Measurements from ENCODE around the gene ATP6V1A. TPM values are rescaled to one million over a fixed set of nuclear protein-coding genes. Genes with fewer than 3 reads are reported as not detected.

Gene ATP6V1A
- total and polyA plus RNA-seq, 4 experiments from 2014 or later = 22.7 to 26.6 (median 25.1) TPM

- H3K27me3 Mint-ChIP-seq = peaks cover 0 to 4% of the 10 kb centered on the region in 2 donors
- ChIA-PET CTCF (ENCODE audit: partially characterized antibody) (interaction anchor here (2.1 kb wide), 1 partner anchor 21 kb away, joined by 4 read pairs; no protein-coding TSS in a partner anchor), POLR2A (ENCODE audit: partially characterized antibody) (interaction anchor here (0.7 kb wide), 1 partner anchor 31 kb away, joined by 3 read pairs; no protein-coding TSS in a partner anchor)
- Histone ChIP-seq H3K36me3 (ENCODE audit: insufficient read depth, low read length) (no peaks in the 10 kb centered on the region), H3K9me3 (ENCODE audit: control insufficient read depth in 1 of 2, low read length in 2 of 2) (no peaks in the 10 kb centered on the region), H3K27ac (ENCODE audit: low read depth, low read length) (no peak overlapping the region), H3K4me3 (ENCODE audit: low read length in 2 of 2) (no peak overlapping the region), H3K4me1 (ENCODE audit: insufficient read depth, low read length) (no peaks in the 10 kb centered on the region), H3K27me3 (ENCODE audit: insufficient read depth, low read length) (no peaks in the 10 kb centered on the region)
- H3K27ac Mint-ChIP-seq = no peak overlapping the region
- no peaks in the 10 kb centered on the region for H3K9me3 Mint-ChIP-seq
- H3K4me1 Mint-ChIP-seq = no peaks in the 10 kb centered on the region
- no peak for DNase-seq
- H3K36me3 Mint-ChIP-seq = peaks cover 15 to 17% of the 10 kb centered on the region in 2 donors
- intact Hi-C loops (cut with micrococcal nuclease) = no loop called here
- H3K4me3 Mint-ChIP-seq = no peak overlapping the region
These were observed 32.1 kb upstream of the ATP6V1A start for GRCh38 chr3:113714702-113715101.

- Histone ChIP-seq H3K4me1 (ENCODE audit: insufficient read depth, low read length) (no peaks in the 10 kb centered on the region), H3K27me3 (ENCODE audit: insufficient read depth, low read length) (no peaks in the 10 kb centered on the region), H3K27ac (ENCODE audit: low read depth, low read length) (no peak overlapping the region), H3K4me3 (ENCODE audit: low read length in 2 of 2) (no peak overlapping the region), H3K9me3 (ENCODE audit: control insufficient read depth in 1 of 2, low read length in 2 of 2) (no peaks in the 10 kb centered on the region), H3K36me3 (ENCODE audit: insufficient read depth, low read length) (peaks cover 16% of the 10 kb centered on the region)
- Mint-ChIP-seq H3K4me1 (peaks cover 0 to 2% (median 0%) of the 10 kb centered on the region in 4 donors), H3K27ac (no peak overlapping the region), H3K9me3 (no peaks in the 10 kb centered on the region), H3K4me3 (no peak overlapping the region), H3K27me3 (peaks cover 0 to 2% of the 10 kb centered on the region in 2 donors), H3K36me3 (peaks cover 36 to 39% of the 10 kb centered on the region in 2 donors)
- ChIA-PET POLR2A (ENCODE audit: partially characterized antibody) (no interaction called here), CTCF (ENCODE audit: partially characterized antibody) (no interaction called here)
- intact Hi-C loops (cut with micrococcal nuclease) = no loop called here
- no peak for DNase-seq
These were observed 29.5 kb upstream of the ATP6V1A start for GRCh38 chr3:113717308-113717707.

- H3K9me3 Mint-ChIP-seq = no peaks in the 10 kb centered on the region
- CTCF ChIA-PET (ENCODE audit: partially characterized antibody) = no interaction called here
- intact Hi-C loops (cut with micrococcal nuclease) = no loop called here
- Histone ChIP-seq H3K27ac (ENCODE audit: low read depth, low read length) (no peak overlapping the region), H3K4me3 (ENCODE audit: low read length in 2 of 2) (no peak overlapping the region), H3K27me3 (ENCODE audit: insufficient read depth, low read length) (no peaks in the 10 kb centered on the region), H3K9me3 (ENCODE audit: control insufficient read depth in 1 of 2, low read length in 2 of 2) (no peaks in the 10 kb centered on the region), H3K36me3 (ENCODE audit: insufficient read depth, low read length) (peaks cover 18% of the 10 kb centered on the region), H3K4me1 (ENCODE audit: insufficient read depth, low read length) (no peaks in the 10 kb centered on the region)
- POLR2A ChIA-PET (ENCODE audit: partially characterized antibody) = no interaction called here
- peaks cover 41 to 44% of the 10 kb centered on the region in 2 donors for H3K36me3 Mint-ChIP-seq
- no peak overlapping the region for H3K4me3 Mint-ChIP-seq
- no peak for DNase-seq
- H3K27ac Mint-ChIP-seq = peak overlapping the region in 2 of 7 donors; percentile 17 to 31
- peaks cover 0 to 2% of the 10 kb centered on the region in 2 donors for H3K27me3 Mint-ChIP-seq
- peaks cover 0 to 2% (median 0%) of the 10 kb centered on the region in 4 donors for H3K4me1 Mint-ChIP-seq
These were observed 29.0 kb upstream of the ATP6V1A start for GRCh38 chr3:113717818-113718217.

GRCh38 chr3:113719294-113719693 is 27.5 kb upstream of the ATP6V1A start:
- ChIA-PET POLR2A (ENCODE audit: partially characterized antibody) (interaction anchor here (1.4 kb wide), 1 partner anchor 25 kb away, joined by 3 read pairs; no protein-coding TSS in a partner anchor), CTCF (ENCODE audit: partially characterized antibody) (interaction anchor here (1.1 kb wide), 1 partner anchor 10 kb away, joined by 3 read pairs; no protein-coding TSS in a partner anchor)

GRCh38 chr3:113719758-113720157 is 27.1 kb upstream of the ATP6V1A start:
- H3K36me3 Mint-ChIP-seq = peaks cover 50 to 60% of the 10 kb centered on the region in 2 donors
- no peak overlapping the region for H3K4me3 Mint-ChIP-seq
- peaks cover 0 to 5% (median 2%) of the 10 kb centered on the region in 4 donors for H3K4me1 Mint-ChIP-seq
- no peak for DNase-seq
- H3K27me3 ChIP-seq (ENCODE audit: insufficient read depth, low read length) = no peaks in the 10 kb centered on the region
- H3K27ac Mint-ChIP-seq = no peak overlapping the region
- H3K4me3 ChIP-seq (ENCODE audit: low read length in 2 of 2) = no peak overlapping the region
- no peaks in the 10 kb centered on the region for H3K9me3 ChIP-seq (ENCODE audit: control insufficient read depth in 1 of 2, low read length in 2 of 2)
- H3K27ac ChIP-seq (ENCODE audit: low read depth, low read length) = no peak overlapping the region
- intact Hi-C loops (cut with micrococcal nuclease) = no loop called here
- no peaks in the 10 kb centered on the region for H3K4me1 ChIP-seq (ENCODE audit: insufficient read depth, low read length)
- H3K9me3 Mint-ChIP-seq = no peaks in the 10 kb centered on the region
- peaks cover 28% of the 10 kb centered on the region for H3K36me3 ChIP-seq (ENCODE audit: insufficient read depth, low read length)
- H3K27me3 Mint-ChIP-seq = peaks cover 0 to under 1% of the 10 kb centered on the region in 2 donors
- CTCF ChIA-PET (ENCODE audit: partially characterized antibody) = interaction anchor here (1.1 kb wide), 1 partner anchor 9 kb away, joined by 3 read pairs; no protein-coding TSS in a partner anchor
- POLR2A ChIA-PET (ENCODE audit: partially characterized antibody) = interaction anchor here (1.4 kb wide), 1 partner anchor 25 kb away, joined by 3 read pairs; no protein-coding TSS in a partner anchor

More at GRCh38 chr3:113719294-113719693, 27.5 kb upstream of the ATP6V1A start:
- no peaks in the 10 kb centered on the region for H3K27me3 ChIP-seq (ENCODE audit: insufficient read depth, low read length)
- Mint-ChIP-seq H3K4me1 (peaks cover 0 to 4% (median 0%) of the 10 kb centered on the region in 4 donors), H3K9me3 (no peaks in the 10 kb centered on the region), H3K36me3 (peaks cover 50 to 58% of the 10 kb centered on the region in 2 donors), H3K4me3 (no peak overlapping the region), H3K27me3 (peaks cover 0 to 2% of the 10 kb centered on the region in 2 donors), H3K27ac (peak overlapping the region in 1 of 7 donors; percentile 11)
- no peak overlapping the region for H3K4me3 ChIP-seq (ENCODE audit: low read length in 2 of 2)
- H3K9me3 ChIP-seq (ENCODE audit: control insufficient read depth in 1 of 2, low read length in 2 of 2) = no peaks in the 10 kb centered on the region
- peaks cover 28% of the 10 kb centered on the region for H3K36me3 ChIP-seq (ENCODE audit: insufficient read depth, low read length)
- no peak for DNase-seq
- H3K4me1 ChIP-seq (ENCODE audit: insufficient read depth, low read length) = no peaks in the 10 kb centered on the region
- no peak overlapping the region for H3K27ac ChIP-seq (ENCODE audit: low read depth, low read length)
- intact Hi-C loops (cut with micrococcal nuclease) = no loop called here

GRCh38 chr3:113721636-113722035 is 25.2 kb upstream of the ATP6V1A start:
- H3K27me3 ChIP-seq (ENCODE audit: insufficient read depth, low read length) = no peaks in the 10 kb centered on the region
- H3K9me3 ChIP-seq (ENCODE audit: control insufficient read depth in 1 of 2, low read length in 2 of 2) = no peaks in the 10 kb centered on the region
- Mint-ChIP-seq H3K4me1 (peaks cover 4 to 11% (median 7%) of the 10 kb centered on the region in 4 donors), H3K36me3 (peaks cover 46 to 63% of the 10 kb centered on the region in 2 donors), H3K9me3 (no peaks in the 10 kb centered on the region), H3K27ac (peak overlapping the region in 1 of 7 donors; percentile 32), H3K4me3 (no peak overlapping the region), H3K27me3 (no peaks in the 10 kb centered on the region)
- no peaks in the 10 kb centered on the region for H3K4me1 ChIP-seq (ENCODE audit: insufficient read depth, low read length)
- H3K4me3 ChIP-seq (ENCODE audit: low read length in 2 of 2) = no peak overlapping the region
- POLR2A ChIA-PET (ENCODE audit: partially characterized antibody) = interaction anchor here (0.8 kb wide), 1 partner anchor 26 kb away, joined by 3 read pairs; the partner anchor contains the start of gene ATP6V1A
- DNase-seq = no peak
- CTCF ChIA-PET (ENCODE audit: partially characterized antibody) = interaction anchor here (0.9 to 1.4 kb wide), 3 partner anchors 15 to 117 kb away, joined by 3 read pairs; partner anchors contain the start of gene GRAMD1C
- H3K27ac ChIP-seq (ENCODE audit: low read depth, low read length) = no peak overlapping the region
- H3K36me3 ChIP-seq (ENCODE audit: insufficient read depth, low read length) = peaks cover 28% of the 10 kb centered on the region
- intact Hi-C loops (cut with micrococcal nuclease) = no loop called here

GRCh38 chr3:113728661-113729060 is 18.2 kb upstream of the ATP6V1A start:
- H3K4me1 ChIP-seq (ENCODE audit: insufficient read depth, low read length) = no peaks in the 10 kb centered on the region
- DNase-seq = no peak
- CTCF ChIA-PET (ENCODE audit: partially characterized antibody) = interaction anchor here (1.0 to 2.1 kb wide), 3 partner anchors 9 to 17 kb away, joined by 3 to 17 read pairs (median 5); partner anchors contain the start of genes ATP6V1A and NAA50
- H3K36me3 ChIP-seq (ENCODE audit: insufficient read depth, low read length) = peaks cover 5% of the 10 kb centered on the region
- intact Hi-C loops (cut with micrococcal nuclease) = no loop called here
- H3K27me3 ChIP-seq (ENCODE audit: insufficient read depth, low read length) = no peaks in the 10 kb centered on the region
- Mint-ChIP-seq H3K27ac (no peak overlapping the region), H3K9me3 (no peaks in the 10 kb centered on the region), H3K27me3 (no peaks in the 10 kb centered on the region), H3K4me1 (peaks cover 20 to 28% (median 26%) of the 10 kb centered on the region in 4 donors), H3K4me3 (no peak overlapping the region), H3K36me3 (peaks cover 16 to 29% of the 10 kb centered on the region in 2 donors)
- no peaks in the 10 kb centered on the region for H3K9me3 ChIP-seq (ENCODE audit: control insufficient read depth in 1 of 2, low read length in 2 of 2)
- POLR2A ChIA-PET (ENCODE audit: partially characterized antibody) = no interaction called here
- no peak overlapping the region for H3K4me3 ChIP-seq (ENCODE audit: low read length in 2 of 2)
- no peak overlapping the region for H3K27ac ChIP-seq (ENCODE audit: low read depth, low read length)
